ENCODE results near the gene DTX3L. TPM values are rescaled to one million over a fixed set of nuclear protein-coding genes. Genes with fewer than 3 reads are reported as not detected.
A peak's percentile ranks its signal among the peaks of the same experiment; 100 is the strongest.
"Not testable (repeated sequence)": the region's sequence is repeated elsewhere in the genome, so short reads cannot be mapped to it uniquely, and the experiment has no call there.

DTX3L gene
- total RNA-seq, 1 donor from 2014 or later, result 67.5 TPM

- no peak for DNase-seq
- Histone ChIP-seq H3K4me1 (peaks cover 24% of the 10 kb centered on the region), H3K27me3 (no peaks in the 10 kb centered on the region), H3K9me3 (no peaks in the 10 kb centered on the region), H3K27ac (peak overlapping the region; percentile 98), H3K36me3 (peaks cover 43% of the 10 kb centered on the region), H3K4me3 (peak overlapping the region; percentile 86)
- no peak for TF ChIP-seq CTCF (IDR thresholded peaks at IDR 0.05)
- ATAC-seq, result no peak
- intact Hi-C loops (cut with DNase I), result loop anchor here (5.0 kb wide), 1 partner anchor 114 kb away; no protein-coding TSS in a partner anchor
Measured at GRCh38 chr3:122562923-122563716, 1.0 kb upstream of the DTX3L start.

- intact Hi-C loops (cut with DNase I), result loop anchor here (5.0 kb wide), 1 partner anchor 114 kb away; no protein-coding TSS in a partner anchor
- TF ChIP-seq CTCF (IDR thresholded peaks at IDR 0.05), result no peak
- H3K27me3 ChIP-seq, result no peaks in the 10 kb centered on the region
- peaks cover 29% of the 10 kb centered on the region for H3K4me1 ChIP-seq
- peak overlapping the region; percentile 86 for H3K4me3 ChIP-seq
- H3K9me3 ChIP-seq, result no peaks in the 10 kb centered on the region
- no peak for DNase-seq
- peaks cover 42% of the 10 kb centered on the region for H3K36me3 ChIP-seq
- peak; percentile 5 for ATAC-seq
- peak overlapping the region; percentile 98 for H3K27ac ChIP-seq
Measured at GRCh38 chr3:122563717-122564025, 467 bp upstream of the DTX3L start.

- H3K9me3 ChIP-seq; ATAC-seq; H3K27ac ChIP-seq; DNase-seq; H3K27me3 ChIP-seq; intact Hi-C loops (cut with DNase I); H3K4me3 ChIP-seq: not testable (repeated sequence)
- Histone ChIP-seq H3K4me1 (peaks cover 45% of the 10 kb centered on the region), H3K36me3 (peaks cover 69% of the 10 kb centered on the region)
Measured at GRCh38 chr3:122568131-122568530, 4.0 kb downstream of the DTX3L start.

- H3K27me3 ChIP-seq, result no peaks in the 10 kb centered on the region
- DNase-seq (no peak), ATAC-seq (no peak)
- peaks cover 74% of the 10 kb centered on the region for H3K36me3 ChIP-seq
- TF ChIP-seq CTCF (IDR thresholded peaks at IDR 0.05), result no peak
- H3K9me3 ChIP-seq, result no peaks in the 10 kb centered on the region
- H3K4me1 ChIP-seq, result peaks cover 44% of the 10 kb centered on the region
- intact Hi-C loops (cut with DNase I), result no loop called here
- no peak overlapping the region for H3K4me3 ChIP-seq
- H3K27ac ChIP-seq, result no peak overlapping the region
Measured at GRCh38 chr3:122568755-122569154, 4.6 kb downstream of the DTX3L start.

- no peak for TF ChIP-seq CTCF (IDR thresholded peaks at IDR 0.05)
- peaks cover 54% of the 10 kb centered on the region for H3K36me3 ChIP-seq
- H3K4me3 ChIP-seq, result no peak overlapping the region
- peaks cover 31% of the 10 kb centered on the region for H3K4me1 ChIP-seq
- H3K27ac ChIP-seq, result peak overlapping the region; percentile 45
- ATAC-seq (peak; percentile 88), DNase-seq (no peak)
- intact Hi-C loops (cut with DNase I), result no loop called here
- no peaks in the 10 kb centered on the region for H3K9me3 ChIP-seq
- no peaks in the 10 kb centered on the region for H3K27me3 ChIP-seq
Measured at GRCh38 chr3:122572940-122573412, 8.8 kb downstream of the DTX3L start.

GRCh38 chr3:122576174-122576940 lies 12.2 kb downstream of the DTX3L start:
- DNase-seq (no peak), ATAC-seq (peak; percentile 62)
- peaks cover 11% of the 10 kb centered on the region for H3K4me1 ChIP-seq
- H3K36me3 ChIP-seq, result peaks cover 22% of the 10 kb centered on the region
- no peak overlapping the region for H3K4me3 ChIP-seq
- intact Hi-C loops (cut with DNase I), result no loop called here
- no peaks in the 10 kb centered on the region for H3K27me3 ChIP-seq
- no peak overlapping the region for H3K27ac ChIP-seq
- no peak for TF ChIP-seq CTCF (IDR thresholded peaks at IDR 0.05)
- no peaks in the 10 kb centered on the region for H3K9me3 ChIP-seq

Data from upper lobe of right lung (tissue), 1 donor.